Left kidney (tissue), 8 donors: Measurements from ENCODE around the gene KCND2. TPM values are rescaled to one million over a fixed set of nuclear protein-coding genes. Genes with fewer than 3 reads are reported as not detected.
"Not testable (repeated sequence)": the region's sequence is repeated elsewhere in the genome, so short reads cannot be mapped to it uniquely, and the experiment has no call there.

Experiments used
- DNase-seq: peaks from one replicate; pipeline ENCODE4 v3.0.0-alpha.2; 2013
- long read RNA-seq, 8 donors: transcript quantifications; one replicate each; lab custom pipeline, GENCODE V29; 2026
- polyA plus RNA-seq: library from polyadenylated mRNA; unstranded; fragments of 120-200 nt; gene quantifications from one replicate; pipeline ENCODE4 v1.2.1, GENCODE V29; 2013; ENCODE audit not compliant: insufficient read length

The KCND2 gene
- polyA plus RNA-seq: 2.9 TPM
- long read RNA-seq, donor 1, partial matches to known transcripts: 50 of 116 reads
- long read RNA-seq, donor 1, other reads (novel, unspliced or antisense): 65 of 116 reads
- long read RNA-seq, donor 2: 0 reads
- long read RNA-seq, donor 3: 0 reads
- long read RNA-seq, donor 4: 0 reads
- long read RNA-seq, donor 5, partial matches to known transcripts: 201 of 235 reads
- long read RNA-seq, donor 5, other reads (novel, unspliced or antisense): 34 of 235 reads
- long read RNA-seq, donor 6: 0 reads
- long read RNA-seq, donor 7: 0 reads
- long read RNA-seq, donor 8: 0 reads

DNA sequence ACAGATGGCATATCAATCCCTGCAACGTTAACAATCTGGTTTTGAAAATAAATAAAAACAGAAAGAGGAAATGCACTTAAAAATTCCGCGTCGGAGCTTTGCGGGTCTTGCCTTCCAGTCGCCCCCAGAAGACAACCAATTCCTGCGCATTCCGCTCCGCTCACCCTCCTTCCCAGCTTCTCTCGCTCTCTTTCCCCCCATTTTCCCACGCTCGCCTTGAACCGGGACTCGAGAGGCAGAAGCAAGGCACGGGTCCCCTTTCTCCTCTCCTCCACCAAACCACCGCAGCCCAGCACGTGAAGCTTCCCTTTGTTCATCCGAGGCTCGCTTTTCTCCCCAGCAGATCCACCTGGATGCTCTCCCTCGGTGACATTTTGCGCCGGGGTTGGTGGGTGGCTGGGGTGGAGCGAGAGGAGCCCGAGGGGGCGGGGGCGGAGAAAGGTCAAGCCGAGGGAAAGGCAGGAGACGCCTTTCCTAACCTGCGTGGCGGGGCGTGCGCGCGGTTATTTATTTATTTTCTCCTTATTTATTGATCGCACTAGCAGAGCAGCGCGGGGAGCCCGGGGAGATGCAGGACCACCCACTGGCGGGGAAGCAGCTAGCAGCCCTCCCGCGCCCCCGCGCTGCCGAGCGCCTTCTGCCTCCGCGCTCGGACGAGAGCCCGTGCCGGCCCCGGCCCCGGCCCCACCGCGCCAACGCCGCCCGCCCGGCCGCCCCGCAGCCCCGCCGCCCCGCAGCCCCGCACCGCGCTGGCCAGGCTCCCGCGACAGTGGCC lies at the start of gene KCND2:
Gene KCND2, plus strand, starts transcription at position 475 of the 775 bp plus-strand sequence.
- peak; percentile 13 for DNase-seq

DNA sequence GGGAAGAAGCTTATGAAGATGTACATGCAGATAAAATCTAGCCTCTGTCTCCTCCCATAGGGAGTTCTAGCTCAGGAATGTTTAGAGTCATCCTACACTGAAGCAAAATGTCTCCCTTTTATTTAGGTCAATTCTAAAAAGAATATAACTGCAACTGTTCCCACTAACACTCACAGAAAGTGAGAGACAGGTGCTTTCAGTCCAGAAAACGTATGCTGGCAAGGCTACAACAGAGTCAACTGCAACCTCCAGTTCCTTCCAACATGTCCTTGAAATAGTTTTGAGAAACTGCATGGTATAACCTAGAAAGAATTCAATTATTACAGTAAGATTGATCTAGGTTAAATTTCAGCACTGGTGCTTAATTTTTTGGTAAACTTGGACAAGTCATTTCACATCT lies 46.8 kb upstream of the KCND2 start:
- DNase-seq: no peak

GRCh38 chr7:120227255-120227654 lies 45.7 kb upstream of the KCND2 start:
- no peak for DNase-seq

DNA sequence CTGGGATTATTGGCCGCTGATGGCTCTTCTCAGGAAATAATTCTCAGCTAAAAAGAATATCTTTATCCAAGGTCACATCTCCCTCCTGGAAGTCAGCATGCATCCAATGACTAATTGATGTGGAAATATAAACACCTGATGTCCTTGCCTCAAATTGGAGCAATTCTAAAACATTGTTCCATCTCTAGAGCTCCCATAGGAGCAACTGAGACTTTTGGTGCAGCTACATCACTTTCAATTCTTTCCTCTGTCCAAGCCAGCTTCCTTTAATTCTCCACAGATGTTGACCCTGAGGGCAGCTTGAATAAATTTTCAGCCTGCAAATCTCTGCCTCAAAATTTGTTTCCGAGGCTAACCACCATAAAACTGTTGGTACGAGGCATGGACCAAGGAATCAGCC lies 43.9 kb upstream of the KCND2 start:
- no peak for DNase-seq

- no peak for DNase-seq
These were observed 39.6 kb upstream of the KCND2 start for GRCh38 chr7:120233338-120233737.

GRCh38 chr7:120240350-120240749 lies 32.6 kb upstream of the KCND2 start:
- not testable (repeated sequence) for DNase-seq

- DNase-seq: no peak
These were observed 31.0 kb upstream of the KCND2 start for GRCh38 chr7:120241973-120242372.

- no peak for DNase-seq
These were observed 18.1 kb upstream of the KCND2 start for GRCh38 chr7:120254845-120255244.

DNA sequence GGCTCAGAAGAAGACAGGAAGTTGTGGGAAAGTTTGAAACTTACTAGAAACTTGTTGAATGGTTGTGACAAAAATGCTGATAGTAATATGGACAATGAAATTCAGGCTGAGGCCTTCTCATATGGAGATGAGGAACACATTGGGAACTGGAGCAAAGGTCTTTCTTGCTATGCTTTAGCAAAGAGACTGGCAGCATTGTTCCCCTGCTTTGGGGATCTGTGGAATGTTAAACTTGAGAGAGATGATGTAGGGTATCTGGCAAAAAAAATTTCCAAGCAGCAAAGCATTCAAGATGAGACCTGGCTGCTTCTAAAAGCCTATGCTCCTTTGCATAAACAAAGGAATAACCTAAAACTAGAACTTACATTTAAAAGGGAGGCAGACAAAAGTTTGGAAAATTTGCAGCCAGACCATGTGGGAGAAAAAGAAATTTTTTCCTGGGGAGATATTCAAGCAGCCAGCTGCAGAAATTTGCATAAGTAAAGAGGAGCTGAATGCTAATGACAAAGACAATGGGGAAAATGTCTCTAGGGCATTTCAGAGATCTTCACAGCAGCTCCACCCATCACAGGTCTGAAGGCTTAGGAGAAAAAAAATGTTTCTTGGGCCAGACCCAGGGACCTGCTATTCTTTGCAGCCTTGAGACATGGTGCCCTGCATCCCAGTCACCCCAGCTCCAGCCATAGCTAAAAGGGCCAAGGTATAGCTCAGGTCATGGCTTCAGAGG lies 16.5 kb upstream of the KCND2 start:
- DNase-seq: no peak

DNA sequence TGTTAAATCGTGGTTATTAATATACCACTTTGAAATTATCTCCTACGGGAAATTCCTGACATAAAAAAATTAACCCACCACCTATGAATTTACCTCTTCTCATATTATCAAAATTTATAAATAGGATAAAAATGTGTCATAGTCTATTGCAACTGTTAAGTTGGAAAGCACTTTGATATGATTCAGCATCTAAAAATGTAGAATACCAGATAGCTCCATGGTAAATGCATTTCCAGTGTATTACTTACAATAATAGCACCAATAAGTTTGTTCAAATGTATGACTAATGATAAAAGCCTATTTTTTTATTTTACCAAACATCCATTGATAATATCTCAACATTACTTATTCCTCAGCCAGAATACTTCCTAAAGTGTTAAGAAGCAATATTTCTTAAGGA lies 13.6 kb upstream of the KCND2 start:
- DNase-seq: no peak

GRCh38 chr7:120260111-120260510 lies 12.9 kb upstream of the KCND2 start:
- DNase-seq: no peak

GRCh38 chr7:120272261-120272660 lies 714 bp upstream of the KCND2 start:
- peak; percentile 56 for DNase-seq

GRCh38 chr7:120273476-120273975 lies 551 bp downstream of the KCND2 start:
- DNase-seq: peak; percentile 50

DNA sequence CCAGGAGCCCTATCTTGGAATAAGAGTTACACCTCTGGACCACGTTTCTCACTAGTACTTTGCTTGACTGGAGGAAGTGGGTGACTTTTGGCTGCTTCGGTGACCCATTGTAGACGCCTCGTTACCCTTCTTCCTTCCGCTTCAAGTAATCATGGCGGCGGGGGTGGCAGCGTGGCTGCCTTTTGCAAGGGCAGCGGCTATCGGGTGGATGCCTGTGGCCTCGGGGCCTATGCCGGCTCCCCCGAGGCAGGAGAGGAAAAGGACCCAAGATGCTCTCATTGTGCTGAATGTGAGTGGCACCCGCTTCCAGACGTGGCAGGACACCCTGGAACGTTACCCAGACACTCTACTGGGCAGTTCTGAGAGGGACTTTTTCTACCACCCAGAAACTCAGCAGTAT lies 1.5 kb downstream of the KCND2 start:
- DNase-seq: no peak

DNA sequence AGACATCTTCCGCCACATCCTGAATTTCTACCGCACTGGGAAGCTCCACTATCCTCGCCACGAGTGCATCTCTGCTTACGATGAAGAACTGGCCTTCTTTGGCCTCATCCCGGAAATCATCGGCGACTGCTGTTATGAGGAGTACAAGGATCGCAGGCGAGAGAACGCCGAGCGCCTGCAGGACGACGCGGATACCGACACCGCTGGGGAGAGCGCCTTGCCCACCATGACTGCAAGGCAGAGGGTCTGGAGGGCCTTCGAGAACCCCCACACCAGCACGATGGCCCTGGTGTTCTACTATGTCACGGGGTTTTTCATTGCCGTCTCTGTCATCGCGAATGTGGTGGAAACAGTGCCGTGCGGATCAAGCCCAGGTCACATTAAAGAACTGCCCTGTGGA lies 1.9 kb downstream of the KCND2 start:
- DNase-seq: no peak

DNA sequence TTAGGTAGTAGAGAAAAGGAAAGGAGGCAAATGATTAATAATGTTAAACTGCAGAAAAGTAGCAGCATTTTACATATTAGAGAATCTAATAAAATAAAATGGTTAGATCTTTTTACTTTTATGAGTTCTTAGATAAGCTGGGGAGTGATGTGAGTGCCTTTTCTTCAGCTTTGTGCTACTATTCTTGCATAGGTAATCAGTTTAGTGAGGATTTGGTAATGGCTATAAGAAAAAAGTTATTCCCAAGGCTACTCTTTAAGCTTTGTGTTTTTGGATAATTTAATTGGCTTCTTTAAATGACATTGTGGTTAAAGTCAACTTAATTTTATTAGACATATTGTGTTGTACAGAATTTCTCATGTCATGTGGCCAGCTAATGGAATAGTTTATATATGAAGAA lies 3.7 kb downstream of the KCND2 start:
- DNase-seq: no peak

DNA sequence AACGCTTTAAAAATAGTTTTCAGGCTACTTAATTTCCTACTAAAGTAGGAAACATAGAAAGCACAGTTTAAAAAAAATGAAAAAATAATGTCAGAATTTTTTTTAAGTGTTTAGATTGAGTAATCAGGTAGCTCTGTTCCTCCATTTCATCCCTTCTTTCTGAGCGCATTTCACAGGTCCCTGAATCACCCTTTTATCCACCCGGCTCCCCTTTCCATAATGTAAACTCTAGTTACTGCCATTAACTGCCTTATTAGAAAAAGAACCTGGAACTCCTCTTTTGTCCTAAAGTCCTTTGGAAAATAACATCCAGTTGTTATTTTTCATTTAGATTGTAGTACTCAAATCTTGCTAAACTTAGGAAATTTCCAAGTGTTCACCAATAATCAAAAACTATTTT lies 5.8 kb downstream of the KCND2 start:
- DNase-seq: no peak

DNA sequence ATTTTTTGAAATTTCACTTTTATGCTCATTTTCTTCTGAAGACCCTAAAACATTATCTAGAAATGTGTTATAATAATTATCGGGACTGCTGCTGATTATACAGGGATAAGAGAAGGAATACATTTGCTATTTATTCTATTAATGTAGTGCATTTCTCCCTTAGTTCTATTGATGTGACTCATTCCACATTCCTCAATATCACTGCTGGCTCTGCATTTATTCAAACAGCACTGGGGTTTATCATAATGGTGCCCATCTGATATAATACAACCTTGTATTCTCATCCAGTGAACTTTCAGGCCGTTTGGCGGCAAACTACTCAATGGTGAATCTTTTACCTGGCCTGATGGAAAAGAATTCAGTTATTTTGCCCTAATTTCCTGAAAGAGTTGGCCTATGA lies 7.8 kb downstream of the KCND2 start:
- no peak for DNase-seq

GRCh38 chr7:120293027-120293426 lies 20.1 kb downstream of the KCND2 start:
- DNase-seq: no peak

DNA sequence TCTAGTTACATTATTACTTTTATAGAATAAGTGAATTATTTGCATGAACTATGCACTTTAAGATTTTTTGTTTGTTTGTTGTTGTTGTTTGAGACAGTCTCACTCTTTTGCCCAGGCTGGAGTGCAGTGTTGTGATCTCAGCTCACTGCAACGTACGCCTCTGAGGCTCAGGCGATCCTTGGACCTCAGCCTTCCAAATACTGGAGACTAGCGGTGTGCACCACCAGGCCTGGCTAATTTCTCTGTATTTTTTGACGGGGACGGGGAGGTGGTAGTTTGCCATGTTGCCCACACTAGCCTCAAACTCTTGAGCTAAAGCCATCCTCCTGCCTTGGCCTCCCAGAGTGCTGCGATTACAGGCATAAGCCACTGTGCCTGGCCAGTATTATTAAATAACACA lies 29.2 kb downstream of the KCND2 start:
- DNase-seq: no peak

- DNase-seq: no peak
These were observed 30.1 kb downstream of the KCND2 start for GRCh38 chr7:120303105-120303504.

- DNase-seq: no peak
These were observed 31.7 kb downstream of the KCND2 start for GRCh38 chr7:120304674-120305073.

- no peak for DNase-seq
These were observed 35.1 kb downstream of the KCND2 start for GRCh38 chr7:120307991-120308545.
